A549 (cell line): ENCODE data around the gene TCN1. TPM values are rescaled to one million over a fixed set of nuclear protein-coding genes. Genes with fewer than 3 reads are reported as not detected.

ENCODE experiments used
- ATAC-seq, 2 experiments: fragments of 200-7000 bp in 1 of 2; fragments of >200 bp in 1 of 2; cut with Nextera tagmentation in 1 of 2; cut with Tn5 transposase in 1 of 2; 3 replicates each; pipeline versions ENCODE4 v1.8.0 to v1.9.1; 2018 to 2020; ENCODE audit warnings: mild to moderate bottlenecking in 1 of 2, moderate library complexity in 1 of 2
- CTCF ChIA-PET: fragments of 300-600 bp; sonication (Branson Sonifier 250); formaldehyde crosslinking; extraction: SDS; loops from one replicate; lab custom pipeline; 2021; ENCODE audit warnings: antibody characterized with exemption, inconsistent platforms; lab: Yijun Ruan, JAX
- POLR2A ChIA-PET: fragments of 350-600 bp; formaldehyde crosslinking; extraction: SDS; loops from one replicate; lab custom pipeline; 2021; ENCODE audit warnings: antibody characterized with exemption, inconsistent platforms; lab: Yijun Ruan, JAX
- DNase-seq, 2 experiments: peaks; one replicate each; pipeline versions ENCODE4 v3.0.0 to v3.0.0-alpha.2; 2011 to 2016; ENCODE audit warnings: low read depth in 1 of 2, low spot score in 1 of 2
- FAIRE-seq: peaks from 2 replicates; lab custom pipeline; 2011; peaks lifted over from hg19 to GRCh38; lab: Jason Lieb, UNC
- H3K27ac ChIP-seq, 2 experiments: fragments of >200 bp; sonication (Bioruptor Twin); formaldehyde crosslinking; 3 replicates each; pipeline ENCODE4 v1.5.1; 2016 to 2017
- H3K4me1 ChIP-seq: fragments of >200 bp; sonication (Bioruptor Twin); formaldehyde crosslinking; 3 replicates; pipeline ENCODE4 v1.6.1; 2016
- H3K4me2 ChIP-seq: fragments of >200 bp; sonication (Bioruptor Twin); formaldehyde crosslinking; 3 replicates; pipeline ENCODE4 v1.6.1; 2016
- H3K4me3 ChIP-seq: fragments of >200 bp; sonication (Bioruptor Twin); formaldehyde crosslinking; 3 replicates; pipeline ENCODE4 v1.5.1; 2016
- H3K9me3 ChIP-seq: fragments of >200 bp; sonication (Bioruptor Twin); formaldehyde crosslinking; 3 replicates; pipeline ENCODE4 v1.6.1; 2016
- CBX2 ChIP-seq: fragments of 200-600 bp; sonication (generic); IDR thresholded peaks from 2 replicates; pipeline ENCODE4 v1.6.1; 2016; ENCODE audit warnings: low read depth, mild to moderate bottlenecking, borderline replicate concordance
- CEBPB ChIP-seq, 2 experiments: fragments of >200 bp in 1 of 2; sonication (Bioruptor Twin) in 1 of 2; formaldehyde crosslinking in 1 of 2; IDR thresholded peaks; 2 replicates each; pipeline ENCODE4 v1.6.1; 2012 to 2016
- CTCF ChIP-seq: fragments of >200 bp; sonication (Bioruptor Twin); formaldehyde crosslinking; IDR thresholded peaks from 3 replicates; pipeline ENCODE4 v1.5.1; 2016
- EP300 ChIP-seq, 2 experiments: fragments of >200 bp; sonication (Bioruptor Twin); formaldehyde crosslinking; IDR thresholded peaks; 2 replicates in 1 of 2; 3 replicates in 1 of 2; pipeline ENCODE4 v1.6.1; 2016 to 2017
- FOSB ChIP-seq: fragments of 250-450 bp; sonication (Bioruptor Pico); IDR thresholded peaks from 2 replicates; pipeline ENCODE4 v1.5.0; 2020; ENCODE audit warnings: mild to moderate bottlenecking, moderate library complexity
- FOSL2 ChIP-seq, 2 experiments: fragments of 450-650 bp in 1 of 2; fragments of >200 bp in 1 of 2; sonication (Bioruptor Twin) in 1 of 2; formaldehyde crosslinking; IDR thresholded peaks; 2 replicates each; pipeline versions ENCODE4 v1.5.0 to v1.6.1; 2016 to 2020; ENCODE audit warnings: mild to moderate bottlenecking in 1 of 2, moderate library complexity in 1 of 2
- FOXS1 ChIP-seq: fragments of 250-450 bp; sonication (Bioruptor Pico); IDR thresholded peaks from 2 replicates; pipeline ENCODE4 v1.5.0; 2020; ENCODE audit warnings: mild to moderate bottlenecking, moderate library complexity
- HDAC2 ChIP-seq: fragments of 200-600 bp; sonication (generic); IDR thresholded peaks from 2 replicates; pipeline ENCODE4 v1.6.1; 2016
- HES2 ChIP-seq: fragments of >200 bp; sonication (Bioruptor Twin); formaldehyde crosslinking; IDR thresholded peaks from 2 replicates; pipeline ENCODE4 v1.6.1; 2016
- JUN ChIP-seq, 2 experiments: fragments of >200 bp; sonication (Bioruptor Twin); formaldehyde crosslinking; IDR thresholded peaks; 2 replicates in 1 of 2; 3 replicates in 1 of 2; pipeline ENCODE4 v1.6.1; 2016 to 2017
- JUNB ChIP-seq: fragments of >200 bp; sonication (Bioruptor Twin); formaldehyde crosslinking; IDR thresholded peaks from 2 replicates; pipeline ENCODE4 v1.6.1; 2016
- KDM1A ChIP-seq: fragments of 200-600 bp; sonication (generic); IDR thresholded peaks from 2 replicates; pipeline ENCODE4 v1.6.1; 2016; ENCODE audit warnings: low read depth, mild to moderate bottlenecking
- KDM5A ChIP-seq: fragments of 200-600 bp; sonication (generic); IDR thresholded peaks from 2 replicates; pipeline ENCODE4 v1.6.1; 2016; ENCODE audit warnings: antibody characterized with exemption, mild to moderate bottlenecking
- MAFK ChIP-seq: fragments of 450-650 bp; IDR thresholded peaks from 2 replicates; pipeline ENCODE4 v1.6.1; 2014; ENCODE audit not compliant: partially characterized antibody
- MAZ ChIP-seq: fragments of 150-350 bp; IDR thresholded peaks from 2 replicates; pipeline ENCODE4 v1.6.1; 2014; ENCODE audit warnings: antibody characterized with exemption, low read depth, low read length, borderline replicate concordance
- NFE2L2 ChIP-seq: fragments of 150-350 bp; conservative IDR thresholded peaks from 2 replicates; pipeline ENCODE4 v1.6.1; 2014; ENCODE audit warnings: low read length
- NPAS2 ChIP-seq: fragments of 250-450 bp; sonication (Bioruptor Pico); IDR thresholded peaks from 2 replicates; pipeline ENCODE4 v1.8.0; 2022; ENCODE audit warnings: mild to moderate bottlenecking, moderate library complexity, borderline replicate concordance
- POLR2A ChIP-seq: IDR thresholded peaks from 2 replicates; pipeline ENCODE4 v1.6.1; 2012; ENCODE audit warnings: mild to moderate bottlenecking, low read length
- POLR2AphosphoS2 ChIP-seq: conservative IDR thresholded peaks from 2 replicates; pipeline ENCODE4 v1.6.1; 2012; ENCODE audit warnings: low read length, improper control_type of control experiment, inconsistent platforms
- RAD21 ChIP-seq, 2 experiments: fragments of >200 bp in 1 of 2; sonication (Bioruptor Twin) in 1 of 2; formaldehyde crosslinking in 1 of 2; IDR thresholded peaks in 1 of 2; conservative IDR thresholded peaks in 1 of 2; 2 replicates in 1 of 2; 3 replicates in 1 of 2; pipeline ENCODE4 v1.6.1; 2012 to 2018; ENCODE audit warnings: inconsistent platforms in 1 of 2
- RARB ChIP-seq: fragments of 250-450 bp; sonication (Bioruptor Pico); IDR thresholded peaks from 2 replicates; pipeline ENCODE4 v1.8.0; 2021; ENCODE audit warnings: mild to moderate bottlenecking, moderate library complexity
- RFX5 ChIP-seq: fragments of 450-650 bp; IDR thresholded peaks from 2 replicates; pipeline ENCODE4 v1.7.1; 2014; ENCODE audit warnings: antibody characterized with exemption, mild to moderate bottlenecking, moderate library complexity
- RNF2 ChIP-seq: fragments of 200-600 bp; sonication (generic); IDR thresholded peaks from 2 replicates; pipeline ENCODE4 v1.6.1; 2016; ENCODE audit warnings: low read depth, mild to moderate bottlenecking, antibody characterized with exemption, moderate library complexity, borderline replicate concordance
- TFCP2L1 ChIP-seq: fragments of 250-450 bp; sonication (Bioruptor Pico); IDR thresholded peaks from 2 replicates; pipeline ENCODE4 v1.5.0; 2021; ENCODE audit warnings: mild to moderate bottlenecking
- TP53 ChIP-seq: fragments of 250-450 bp; sonication (Bioruptor Pico); IDR thresholded peaks from 2 replicates; pipeline ENCODE4 v1.5.0; 2021; ENCODE audit warnings: mild to moderate bottlenecking, moderate library complexity
- ZFP36 ChIP-seq: fragments of 450-650 bp; IDR thresholded peaks from 2 replicates; pipeline ENCODE4 v1.6.1; 2014; ENCODE audit warnings: borderline replicate concordance; ENCODE audit not compliant: partially characterized antibody
- WGBS: methylation state at CpG from one replicate; pipeline ENCODE4 v1.1.6; 2017; ENCODE audit errors: missing lambda C conversion rate; 5-methylcytosine and 5-hydroxymethylcytosine counted together
- polyA plus RNA-seq, 4 experiments: library from polyadenylated mRNA; depleted of rRNA in 3 of 4; stranded (reverse); fragments of >200 nt; fragmentation: RNase III in 1 of 4; extraction: RNeasy Plus Mini Kit Qiagen cat#74134 plus additional on column Dnase treatment in 1 of 4; gene quantifications; 2 replicates in 3 of 4; 3 replicates in 1 of 4; pipeline ENCODE4 v1.2.3, GENCODE V29; 2011 to 2017
- TF ChIP-seq, protein P1 (sequence below): IDR thresholded peaks from 2 replicates; pipeline ENCODE4 v1.6.1; 2012; ENCODE audit warnings: low read depth, borderline replicate concordance

TCN1 gene
- polyA plus RNA-seq, 2 of the 4 experiments (the other 2 are of a cell fraction) = 0.18 to 0.79 TPM

- TF ChIP-seq FOSL2 (IDR thresholded peaks at IDR 0.05) = no peak
- no peak for TF ChIP-seq FOSL2 (CRISPR knock-in tag; IDR thresholded peaks at IDR 0.05)
Observed at GRCh38 chr11:59867946-59868345, 1.7 kb upstream of the TCN1 start (continued).

- CTCF ChIA-PET = no interaction called here
Observed at GRCh38 chr11:59866836-59867235, 549 bp upstream of the TCN1 start.

DNA sequence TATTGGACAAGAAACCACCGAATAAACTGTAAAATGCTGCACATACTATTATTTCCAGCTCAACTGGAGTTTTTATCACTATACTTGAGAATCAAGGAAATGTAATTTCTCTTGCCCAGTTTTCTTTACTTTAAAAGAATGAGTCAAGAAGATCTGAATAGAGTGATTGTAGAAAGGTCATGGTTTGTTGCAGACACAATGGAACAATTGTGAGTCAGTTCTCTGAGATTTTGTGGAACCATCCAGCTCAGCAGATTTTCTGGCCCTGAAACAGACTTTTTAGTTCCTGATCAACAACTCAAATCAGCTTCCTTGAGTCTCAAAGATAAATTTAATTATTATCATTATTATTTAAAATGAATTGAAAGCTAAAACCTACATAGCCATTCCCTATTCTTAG lies 1.3 kb downstream of the TCN1 start:
- WGBS = 2% methylated on average over 1 of the region's 1 CpG
- Histone ChIP-seq H3K27ac (no peak overlapping the region), H3K4me2 (no peak overlapping the region), H3K4me3 (no peak overlapping the region), H3K9me3 (no peaks in the 10 kb centered on the region), H3K4me1 (no peaks in the 10 kb centered on the region)
- DNase-seq = no peak
- no peak for TF ChIP-seq POLR2AphosphoS2
- no peak for TF ChIP-seq RAD21 (conservative IDR thresholded peaks at IDR 0.05 in 1 of 2, IDR thresholded peaks at IDR 0.05 in 1 of 2)
- TF ChIP-seq MAZ = no peak
- TF ChIP-seq CEBPB (IDR thresholded peaks at IDR 0.05) = no peak
- no peak for TF ChIP-seq MAFK
- TF ChIP-seq KDM1A = no peak
- no peak for TF ChIP-seq KDM5A
- TF ChIP-seq NPAS2 (CRISPR knock-in tag) = no peak
- TF ChIP-seq ZFP36 = no peak
- no peak for TF ChIP-seq TP53 (CRISPR knock-in tag)
- TF ChIP-seq FOXS1 (CRISPR knock-in tag) = no peak
- TF ChIP-seq EP300 (IDR thresholded peaks at IDR 0.05) = no peak
- no peak for TF ChIP-seq RNF2
- ChIA-PET CTCF (no interaction called here), POLR2A (no interaction called here)
- FAIRE-seq = no peak
- no peak for ATAC-seq

More at GRCh38 chr11:59866836-59867235, 549 bp upstream of the TCN1 start:
- Histone ChIP-seq H3K9me3 (no peaks in the 10 kb centered on the region), H3K4me1 (no peaks in the 10 kb centered on the region), H3K27ac (no peak overlapping the region), H3K4me2 (no peak overlapping the region), H3K4me3 (no peak overlapping the region)
- ATAC-seq (no peak), FAIRE-seq (no peak), DNase-seq (no peak)
- TF ChIP-seq TFCP2L1 (no peak), TP53 (CRISPR knock-in tag) (no peak), HDAC2 (no peak), JUNB (no peak), FOSB (CRISPR knock-in tag) (no peak), CBX2 (no peak)
- TF ChIP-seq, protein P1, sequence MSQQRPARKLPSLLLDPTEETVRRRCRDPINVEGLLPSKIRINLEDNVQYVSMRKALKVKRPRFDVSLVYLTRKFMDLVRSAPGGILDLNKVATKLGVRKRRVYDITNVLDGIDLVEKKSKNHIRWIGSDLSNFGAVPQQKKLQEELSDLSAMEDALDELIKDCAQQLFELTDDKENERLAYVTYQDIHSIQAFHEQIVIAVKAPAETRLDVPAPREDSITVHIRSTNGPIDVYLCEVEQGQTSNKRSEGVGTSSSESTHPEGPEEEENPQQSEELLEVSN = no peak
- POLR2A ChIA-PET = no interaction called here
- WGBS = 0% methylated on average over 1 of the region's 1 CpG

- H3K4me1 ChIP-seq = peaks cover 10% of the 10 kb centered on the region; the same call in 2 of the 3 replicates
- CTCF ChIA-PET = interaction anchor here (1.1 kb wide), 1 partner anchor 12 kb away, joined by 3 read pairs; no protein-coding TSS in a partner anchor
- no peak overlapping the region for H3K4me3 ChIP-seq
- ATAC-seq (no peak), FAIRE-seq (no peak), DNase-seq (no peak)
- H3K9me3 ChIP-seq = no peaks in the 10 kb centered on the region
- H3K27ac ChIP-seq = no peak overlapping the region
- POLR2A ChIA-PET = no interaction called here
- no peak overlapping the region for H3K4me2 ChIP-seq
- 29% methylated on average over 3 of the region's 3 CpGs for WGBS
- TF ChIP-seq JUN (IDR thresholded peaks at IDR 0.05) (no peak), NFE2L2 (no peak), CTCF (no peak), EP300 (IDR thresholded peaks at IDR 0.05) (no peak), POLR2AphosphoS2 (no peak), MAZ (no peak), RFX5 (no peak), RARB (CRISPR knock-in tag) (no peak), HES2 (no peak), POLR2A (no peak)
- TF ChIP-seq, protein P1 = no peak
Observed at GRCh38 chr11:59862252-59862651, 4.0 kb downstream of the TCN1 start.
